Lung (tissue), 12 donors: ENCODE results near the gene EGF. TPM values are rescaled to one million over a fixed set of nuclear protein-coding genes. Genes with fewer than 3 reads are reported as not detected.

Source experiments
- ATAC-seq: fragments of 200-7000 bp; cut with Tn5 transposase; one replicate; pipeline ENCODE4 v1.9.1; 2020; ENCODE audit warnings: moderate number of reproducible peaks; ENCODE audit not compliant: insufficient read depth, low FRiP score
- DNase-seq, 3 donors: peaks; one replicate each; pipeline ENCODE4 v3.0.0-alpha.2; 2013 to 2017
- H3K27ac ChIP-seq, 2 donors: one replicate each; pipeline ENCODE4 v1.5.1; 2013; ENCODE audit warnings: mild to moderate bottlenecking in 2 of 2, moderate library complexity in 2 of 2, control low read depth in 1 of 2, inconsistent platforms in 1 of 2, low read depth in 1 of 2, low read length in 1 of 2
- H3K27me3 ChIP-seq, 3 donors: one replicate each; pipeline ENCODE4 v1.5.1; 2013; ENCODE audit warnings: low read length in 2 of 3; ENCODE audit not compliant: control insufficient read depth in 3 of 3, insufficient read depth in 3 of 3
- H3K36me3 ChIP-seq, 4 donors: one replicate each; pipeline ENCODE4 v1.5.1; 2013; ENCODE audit warnings: low read length in 4 of 4, mild to moderate bottlenecking in 1 of 4, moderate library complexity in 1 of 4; ENCODE audit not compliant: control insufficient read depth in 4 of 4, insufficient read depth in 4 of 4
- H3K4me1 ChIP-seq, 5 donors: one replicate each; pipeline ENCODE4 v1.5.1; 2013; ENCODE audit warnings: low read length in 5 of 5, mild to moderate bottlenecking in 2 of 5, moderate library complexity in 1 of 5; ENCODE audit not compliant: control insufficient read depth in 5 of 5, insufficient read depth in 5 of 5
- H3K4me3 ChIP-seq: one replicate; pipeline ENCODE4 v1.5.1; 2013; ENCODE audit warnings: mild to moderate bottlenecking, control low read depth, moderate library complexity
- H3K9ac ChIP-seq, 2 donors: one replicate each; pipeline ENCODE4 v1.5.1; 2013; ENCODE audit warnings: low read length in 2 of 2, control low read depth in 1 of 2; ENCODE audit not compliant: insufficient read depth in 1 of 2
- H3K9me3 ChIP-seq, 4 donors: one replicate each; pipeline ENCODE4 v1.5.1; 2013; ENCODE audit warnings: low read length in 3 of 4, mild to moderate bottlenecking in 1 of 4, moderate library complexity in 1 of 4; ENCODE audit not compliant: control insufficient read depth in 4 of 4, insufficient read depth in 3 of 4
- WGBS, 2 donors: extraction: QIAGEN DNeasy Blood & Tissue Kit; methylation state at CpG; one replicate each; pipeline ENCODE4 v1.1.7; 2013; 5-methylcytosine and 5-hydroxymethylcytosine counted together
- polyA plus RNA-seq, 2 donors: library from polyadenylated mRNA; stranded (reverse); fragments of 200-250 nt; gene quantifications; one replicate each; pipeline ENCODE4 v1.2.1, GENCODE V29; 2013
- total RNA-seq, 2 donors: library from RNA; depleted of rRNA in 1 of 2; stranded (reverse); fragments of >200 nt in 1 of 2; gene quantifications; one replicate each; pipeline ENCODE4 v1.2.1, GENCODE V29; 2014 to 2021
- TF ChIP-seq, protein P1 (sequence below): IDR thresholded peaks from 2 replicates; pipeline ENCODE4 v1.5.1; 2012; ENCODE audit warnings: mild to moderate bottlenecking; ENCODE audit errors: control extremely low read depth, extremely low read depth
- donor health status: control.
- donor health status: control.
- donor health status: Bipolar disorder and iron deficiency.
- donor health status: healthy.
- donor health status: DM: yes; HTN: yes; CAD: no.

The EGF gene
- total and polyA plus RNA-seq, 4 donors, result 0.75 to 2.6 (median 1.5) TPM

DNA sequence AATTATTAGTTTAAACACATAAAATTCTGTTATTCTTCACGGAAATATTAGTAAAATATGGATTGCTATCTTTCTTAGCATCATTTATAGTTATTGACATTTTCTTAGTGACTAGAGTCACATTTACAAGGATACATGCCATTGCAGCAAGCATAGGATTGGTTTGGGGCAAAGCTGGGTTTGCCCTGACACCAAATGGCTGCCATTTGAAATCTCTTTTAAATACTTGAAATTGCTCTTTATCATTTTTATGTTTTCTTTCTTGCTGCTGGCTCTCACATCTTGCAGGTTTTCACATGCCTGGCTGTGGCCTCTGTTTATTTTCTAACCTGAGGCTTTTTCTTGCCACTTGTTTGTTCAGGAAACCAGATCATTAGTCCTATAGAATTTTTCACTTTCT, 39.9 kb downstream of the EGF start:
- H3K9me3 ChIP-seq, result no peaks in the 10 kb centered on the region
- 79 to 91% methylated on average over 1 of the region's 1 CpG for WGBS, 2 donors
- H3K4me1 ChIP-seq, result no peaks in the 10 kb centered on the region
- H3K27me3 ChIP-seq, result no peaks in the 10 kb centered on the region
- no peak overlapping the region for H3K27ac ChIP-seq
- TF ChIP-seq, protein P1, sequence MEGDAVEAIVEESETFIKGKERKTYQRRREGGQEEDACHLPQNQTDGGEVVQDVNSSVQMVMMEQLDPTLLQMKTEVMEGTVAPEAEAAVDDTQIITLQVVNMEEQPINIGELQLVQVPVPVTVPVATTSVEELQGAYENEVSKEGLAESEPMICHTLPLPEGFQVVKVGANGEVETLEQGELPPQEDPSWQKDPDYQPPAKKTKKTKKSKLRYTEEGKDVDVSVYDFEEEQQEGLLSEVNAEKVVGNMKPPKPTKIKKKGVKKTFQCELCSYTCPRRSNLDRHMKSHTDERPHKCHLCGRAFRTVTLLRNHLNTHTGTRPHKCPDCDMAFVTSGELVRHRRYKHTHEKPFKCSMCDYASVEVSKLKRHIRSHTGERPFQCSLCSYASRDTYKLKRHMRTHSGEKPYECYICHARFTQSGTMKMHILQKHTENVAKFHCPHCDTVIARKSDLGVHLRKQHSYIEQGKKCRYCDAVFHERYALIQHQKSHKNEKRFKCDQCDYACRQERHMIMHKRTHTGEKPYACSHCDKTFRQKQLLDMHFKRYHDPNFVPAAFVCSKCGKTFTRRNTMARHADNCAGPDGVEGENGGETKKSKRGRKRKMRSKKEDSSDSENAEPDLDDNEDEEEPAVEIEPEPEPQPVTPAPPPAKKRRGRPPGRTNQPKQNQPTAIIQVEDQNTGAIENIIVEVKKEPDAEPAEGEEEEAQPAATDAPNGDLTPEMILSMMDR, result no peak
- no peak overlapping the region for H3K9ac ChIP-seq
- DNase-seq (peak in 1 of 3 donors; percentile 7), ATAC-seq (no peak)
- H3K4me3 ChIP-seq, result no peak overlapping the region
- H3K36me3 ChIP-seq, result no peaks in the 10 kb centered on the region

DNA sequence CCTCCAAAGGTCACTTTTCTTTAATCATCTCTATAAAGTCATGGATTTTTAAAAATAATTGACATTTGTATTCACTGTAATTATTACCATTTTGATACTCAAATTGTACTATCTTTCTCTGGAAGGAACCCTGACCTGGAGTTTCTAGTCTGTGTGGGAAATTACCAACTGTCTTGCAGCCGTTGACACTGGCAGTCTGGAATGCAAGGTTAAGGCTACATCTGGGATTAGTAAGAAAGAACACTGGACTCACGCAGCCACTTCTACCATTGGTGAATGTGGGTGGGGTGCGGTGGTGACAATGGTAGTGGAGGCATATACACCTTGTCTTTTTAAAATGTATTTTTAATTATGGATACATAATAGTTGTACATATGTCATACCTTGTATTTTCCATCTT, 40.9 kb downstream of the EGF start:
- TF ChIP-seq, protein P1, result no peak
- 93 to 97% methylated on average over 3 of the region's 3 CpGs for WGBS, 2 donors
- no peak for ATAC-seq

DNA sequence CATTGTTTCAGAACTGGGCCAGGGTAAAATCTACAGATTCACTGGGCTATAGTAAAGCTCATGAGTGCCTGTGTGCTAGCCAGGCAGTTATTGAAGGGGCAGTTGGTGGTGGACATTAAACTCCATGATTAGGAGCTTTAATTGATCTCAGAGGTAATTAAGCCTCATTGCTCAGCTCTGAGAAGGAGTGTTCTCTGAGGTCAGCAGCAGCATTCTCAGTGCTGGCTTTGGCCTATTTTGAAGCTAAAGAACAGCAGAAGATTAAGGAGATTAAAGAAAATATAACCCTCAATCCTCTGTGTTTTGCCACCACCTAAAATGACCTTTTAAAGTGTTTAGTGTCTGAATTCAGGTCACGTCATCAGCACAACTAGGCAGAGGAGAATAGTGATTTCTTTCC, 42.5 kb downstream of the EGF start:
- no peak overlapping the region for H3K9ac ChIP-seq
- no peaks in the 10 kb centered on the region for H3K4me1 ChIP-seq
- ATAC-seq (no peak), DNase-seq (no peak)
- no peak overlapping the region for H3K4me3 ChIP-seq
- no peaks in the 10 kb centered on the region for H3K27me3 ChIP-seq
- WGBS, 2 donors, result 86 to 97% methylated on average over 1 of the region's 1 CpG
- no peaks in the 10 kb centered on the region for H3K9me3 ChIP-seq
- no peaks in the 10 kb centered on the region for H3K36me3 ChIP-seq
- no peak overlapping the region for H3K27ac ChIP-seq
- TF ChIP-seq, protein P1, result no peak

More for the DNA sequence above, 40.9 kb downstream of the EGF start:
- Histone ChIP-seq H3K27ac (no peak overlapping the region), H3K27me3 (no peaks in the 10 kb centered on the region), H3K9me3 (no peaks in the 10 kb centered on the region), H3K4me3 (no peak overlapping the region), H3K36me3 (no peaks in the 10 kb centered on the region), H3K4me1 (no peaks in the 10 kb centered on the region), H3K9ac (no peak overlapping the region)
- DNase-seq, result no peak

DNA sequence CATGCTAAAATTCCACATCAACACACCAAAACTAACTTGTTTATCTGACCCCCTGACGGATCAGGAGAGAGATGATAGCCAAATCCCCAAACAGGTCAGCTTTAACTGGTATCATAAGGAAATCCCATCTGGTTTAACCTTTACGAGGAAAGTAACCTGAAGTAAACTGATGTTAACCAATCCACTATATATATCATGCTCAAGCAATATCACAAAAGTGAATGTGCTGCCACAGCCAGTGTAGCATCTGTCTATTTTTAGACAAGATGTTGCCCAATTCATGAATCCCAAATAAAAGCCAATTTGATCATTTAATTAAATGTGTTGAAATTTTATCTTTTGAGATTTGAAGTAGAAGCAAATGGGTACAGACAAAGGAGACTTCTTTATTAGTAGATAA, 44.5 kb downstream of the EGF start:
- H3K4me1 ChIP-seq, result no peaks in the 10 kb centered on the region
- no peak overlapping the region for H3K27ac ChIP-seq
- no peak overlapping the region for H3K9ac ChIP-seq
- H3K4me3 ChIP-seq, result no peak overlapping the region
- 94 to 96% methylated on average over 2 of the region's 2 CpGs for WGBS, 2 donors
- H3K36me3 ChIP-seq, result no peaks in the 10 kb centered on the region
- TF ChIP-seq, protein P1, result no peak
- DNase-seq (no peak), ATAC-seq (no peak)
- no peaks in the 10 kb centered on the region for H3K9me3 ChIP-seq
- no peaks in the 10 kb centered on the region for H3K27me3 ChIP-seq
